ENCODE results near the gene TSPAN9. TPM values are rescaled to one million over a fixed set of nuclear protein-coding genes. Genes with fewer than 3 reads are reported as not detected.

TSPAN9 gene
- total and polyA plus RNA-seq, 9 of the 15 experiments (the other 6 are each of a cell fraction or from before 2014, with no cell fraction given), result 0.23 to 2.1 (median 0.60) TPM; not detected in 2

DNA sequence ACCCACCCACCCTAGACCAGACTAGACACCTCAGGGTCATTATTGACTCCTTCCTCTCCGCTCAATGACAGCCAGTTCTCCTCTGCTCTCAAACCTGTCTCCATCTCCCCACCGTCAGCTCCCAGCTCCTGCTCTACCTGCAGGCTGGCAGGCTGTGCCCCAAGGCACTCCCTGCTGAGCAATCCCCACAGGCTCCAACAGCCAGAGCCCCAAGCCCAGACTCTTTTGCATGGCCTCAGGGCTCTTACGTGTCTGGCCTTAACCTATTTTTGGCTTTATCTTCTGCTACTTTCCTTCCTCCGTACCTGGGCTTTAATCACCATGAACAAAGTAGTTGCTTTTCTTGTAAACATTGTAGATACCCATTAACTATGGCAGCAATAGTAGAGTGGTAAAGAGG is 250.9 kb downstream of the TSPAN9 start (continued):
- TF ChIP-seq, protein P1, sequence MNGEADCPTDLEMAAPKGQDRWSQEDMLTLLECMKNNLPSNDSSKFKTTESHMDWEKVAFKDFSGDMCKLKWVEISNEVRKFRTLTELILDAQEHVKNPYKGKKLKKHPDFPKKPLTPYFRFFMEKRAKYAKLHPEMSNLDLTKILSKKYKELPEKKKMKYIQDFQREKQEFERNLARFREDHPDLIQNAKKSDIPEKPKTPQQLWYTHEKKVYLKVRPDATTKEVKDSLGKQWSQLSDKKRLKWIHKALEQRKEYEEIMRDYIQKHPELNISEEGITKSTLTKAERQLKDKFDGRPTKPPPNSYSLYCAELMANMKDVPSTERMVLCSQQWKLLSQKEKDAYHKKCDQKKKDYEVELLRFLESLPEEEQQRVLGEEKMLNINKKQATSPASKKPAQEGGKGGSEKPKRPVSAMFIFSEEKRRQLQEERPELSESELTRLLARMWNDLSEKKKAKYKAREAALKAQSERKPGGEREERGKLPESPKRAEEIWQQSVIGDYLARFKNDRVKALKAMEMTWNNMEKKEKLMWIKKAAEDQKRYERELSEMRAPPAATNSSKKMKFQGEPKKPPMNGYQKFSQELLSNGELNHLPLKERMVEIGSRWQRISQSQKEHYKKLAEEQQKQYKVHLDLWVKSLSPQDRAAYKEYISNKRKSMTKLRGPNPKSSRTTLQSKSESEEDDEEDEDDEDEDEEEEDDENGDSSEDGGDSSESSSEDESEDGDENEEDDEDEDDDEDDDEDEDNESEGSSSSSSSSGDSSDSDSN (IDR thresholded peaks at IDR 0.05; ENCODE audit: borderline replicate concordance in 1 of 2, low read depth in 2 of 2, low read length in 2 of 2), result no peak
- TF ChIP-seq ZNF518B (CRISPR knock-in tag; IDR thresholded peaks at IDR 0.05), result no peak
- TF ChIP-seq ZNF408 (CRISPR knock-in tag; IDR thresholded peaks at IDR 0.05; ENCODE audit: low read depth), result no peak
- no peak for TF ChIP-seq ZBTB34 (CRISPR knock-in tag; IDR thresholded peaks at IDR 0.05)
- no peak for TF ChIP-seq HOMEZ (CRISPR knock-in tag; IDR thresholded peaks at IDR 0.05)
- TF ChIP-seq ZNF507 (tag; conservative IDR thresholded peaks at IDR 0.05), result no peak
- no peak for TF ChIP-seq ZSCAN29 (IDR thresholded peaks at IDR 0.05)
- TF ChIP-seq ZNF175 (CRISPR knock-in tag; IDR thresholded peaks at IDR 0.05; ENCODE audit: low read depth), result no peak
- no peak for TF ChIP-seq SMC3 (conservative IDR thresholded peaks at IDR 0.05; ENCODE audit: insufficient read depth, low read depth, low read length)

Measured in K562 (cell line).